H1 (cell line): Measurements from ENCODE around the gene CCDC89. TPM values are rescaled to one million over a fixed set of nuclear protein-coding genes. Genes with fewer than 3 reads are reported as not detected.

ENCODE experiments used
- CTCF ChIA-PET: fragments of 300-600 bp; sonication (Branson Sonifier 250); formaldehyde crosslinking; loops from one replicate; lab custom pipeline; 2021; ENCODE audit not compliant: partially characterized antibody; lab: Charles Lee
- POLR2A ChIA-PET: fragments of 300-600 bp; sonication (Branson Sonifier 250); formaldehyde crosslinking; loops from one replicate; lab custom pipeline; 2021; ENCODE audit warnings: inconsistent platforms; ENCODE audit not compliant: partially characterized antibody; lab: Charles Lee
- DNase-seq, 2 experiments: peaks; one replicate each; pipeline versions ENCODE4 v3.0.0 to v3.0.0-alpha.2; 2010 to 2022; ENCODE audit warnings: low spot score in 2 of 2, low read depth in 1 of 2, mixed read lengths in 1 of 2
- FAIRE-seq: peaks from 2 replicates; lab custom pipeline; 2011; peaks lifted over from hg19 to GRCh38; lab: Jason Lieb, UNC
- H2AFZ ChIP-seq: 2 replicates; pipeline ENCODE4 v1.8.1; 2012; ENCODE audit warnings: low read length, inconsistent platforms
- H2AK5ac ChIP-seq: 2 replicates; pipeline ENCODE4 v1.6.1; 2013; ENCODE audit warnings: low read depth, low read length
- H2BK120ac ChIP-seq: replicated peaks from 2 replicates; pipeline ENCODE3; 2013; ENCODE audit warnings: low read depth, low read length, inconsistent platforms
- H2BK12ac ChIP-seq: 2 replicates; pipeline ENCODE4 v1.6.1; 2013; ENCODE audit warnings: low read depth, low read length
- H2BK15ac ChIP-seq: 2 replicates; pipeline ENCODE4 v1.6.1; 2013; ENCODE audit warnings: low read length
- H2BK20ac ChIP-seq: 2 replicates; pipeline ENCODE4 v1.6.1; 2013; ENCODE audit warnings: low read length
- H2BK5ac ChIP-seq: 2 replicates; pipeline ENCODE4 v1.6.1; 2013; ENCODE audit warnings: low read depth, low read length
- H3K14ac ChIP-seq: 2 replicates; pipeline ENCODE4 v1.6.1; 2013; ENCODE audit warnings: inconsistent platforms; ENCODE audit not compliant: insufficient read length
- H3K18ac ChIP-seq: 2 replicates; pipeline ENCODE4 v1.6.1; 2013; ENCODE audit warnings: low read length; ENCODE audit errors: extremely low read depth
- H3K23ac ChIP-seq: 2 replicates; pipeline ENCODE4 v1.6.1; 2013; ENCODE audit warnings: inconsistent platforms; ENCODE audit not compliant: insufficient read length
- H3K23me2 ChIP-seq: 2 replicates; pipeline ENCODE4 v1.6.1; 2013; ENCODE audit warnings: low read depth, low read length
- H3K27ac ChIP-seq: 2 replicates; pipeline ENCODE4 v1.6.1; 2011; ENCODE audit warnings: low read depth, low read length, inconsistent platforms
- H3K27me3 ChIP-seq, 4 experiments: replicated peaks in 1 of 4; 1 replicate in 1 of 4; 2 replicates in 3 of 4; pipeline versions ENCODE4 v1.6.1 to v1.8.1; 2011 to 2013; ENCODE audit warnings: low read length in 3 of 4, mild to moderate bottlenecking in 3 of 4, inconsistent platforms in 2 of 4, mixed read lengths in 2 of 4, moderate library complexity in 1 of 4; ENCODE audit not compliant: control insufficient read depth in 3 of 4, insufficient read depth in 3 of 4; ENCODE audit errors: extremely low read depth in 1 of 4
- H3K36me3 ChIP-seq, 4 experiments: 2 replicates each; pipeline versions ENCODE4 v1.6.1 to v1.8.1; 2011 to 2013; ENCODE audit warnings: mild to moderate bottlenecking in 4 of 4, low read length in 3 of 4, moderate library complexity in 2 of 4, control low read depth in 1 of 4, inconsistent platforms in 1 of 4; ENCODE audit not compliant: insufficient read depth in 4 of 4, control insufficient read depth in 2 of 4
- H3K4ac ChIP-seq: replicated peaks from 2 replicates; pipeline ENCODE3; 2013; ENCODE audit warnings: low read length, low read depth, mixed read lengths, inconsistent platforms; ENCODE audit not compliant: insufficient read length
- H3K4me1 ChIP-seq, 4 experiments: replicated peaks in 1 of 4; 1 replicate in 1 of 4; 2 replicates in 3 of 4; pipeline versions ENCODE4 v1.6.1 to v1.8.1; 2011 to 2013; ENCODE audit warnings: low read length in 3 of 4, inconsistent platforms in 2 of 4, mixed read lengths in 1 of 4; ENCODE audit not compliant: insufficient read depth in 4 of 4, control insufficient read depth in 3 of 4
- H3K4me2 ChIP-seq, 2 experiments: 2 replicates each; pipeline versions ENCODE4 v1.6.1 to v1.8.1; 2011 to 2013; ENCODE audit warnings: low read depth in 2 of 2, low read length in 2 of 2, control low read depth in 1 of 2, inconsistent platforms in 1 of 2, mild to moderate bottlenecking in 1 of 2; ENCODE audit not compliant: insufficient read depth in 1 of 2
- H3K4me3 ChIP-seq, 4 experiments: fragments of 200-600, 300-600 bp in 1 of 4; sonication (generic), shearing (Covaris generic), sonication (Bioruptor Twin) in 1 of 4; 2 replicates each; pipeline versions ENCODE4 v1.5.1 to v1.8.1; 2011 to 2016; ENCODE audit warnings: low read length in 4 of 4, low read depth in 3 of 4, control low read depth in 2 of 4, inconsistent platforms in 2 of 4, mild to moderate bottlenecking in 2 of 4, mixed read lengths in 1 of 4, moderate library complexity in 1 of 4; ENCODE audit not compliant: insufficient read depth in 2 of 4; ENCODE audit errors: extremely low read depth in 1 of 4
- H3K56ac ChIP-seq: replicated peaks from 2 replicates; pipeline ENCODE3; 2013; ENCODE audit warnings: low read depth, mild to moderate bottlenecking, mixed read lengths, low read length, inconsistent platforms; ENCODE audit not compliant: insufficient read length
- H3K79me1 ChIP-seq: 2 replicates; pipeline ENCODE4 v1.6.1; 2013; ENCODE audit warnings: low read depth, low read length, control low read depth
- H3K79me2 ChIP-seq, 2 experiments: 2 replicates each; pipeline versions ENCODE4 v1.6.1 to v1.8.1; 2012 to 2013; ENCODE audit warnings: low read length in 2 of 2, mild to moderate bottlenecking in 2 of 2, inconsistent platforms in 1 of 2; ENCODE audit not compliant: insufficient read depth in 2 of 2, control insufficient read depth in 1 of 2
- H3K9ac ChIP-seq, 4 experiments: replicated peaks in 1 of 4; 1 replicate in 1 of 4; 2 replicates in 3 of 4; pipeline versions ENCODE4 v1.6.1 to v1.8.1; 2011 to 2013; ENCODE audit warnings: low read depth in 3 of 4, low read length in 3 of 4, control low read depth in 2 of 4, mild to moderate bottlenecking in 2 of 4, moderate library complexity in 2 of 4, inconsistent platforms in 1 of 4; ENCODE audit errors: extremely low read depth in 1 of 4
- H3K9me3 ChIP-seq, 2 experiments: 2 replicates each; pipeline versions ENCODE4 v1.6.1 to v1.8.1; 2012 to 2013; ENCODE audit warnings: mild to moderate bottlenecking in 2 of 2, moderate library complexity in 2 of 2, control low read depth in 1 of 2, inconsistent platforms in 1 of 2, low read depth in 1 of 2, low read length in 1 of 2, mixed read lengths in 1 of 2; ENCODE audit not compliant: insufficient read depth in 2 of 2
- H4K20me1 ChIP-seq, 2 experiments: replicated peaks in 1 of 2; 2 replicates each; pipeline versions ENCODE3 to v1.8.1; 2011 to 2013; ENCODE audit warnings: inconsistent platforms in 2 of 2, low read length in 2 of 2, mild to moderate bottlenecking in 1 of 2; ENCODE audit not compliant: insufficient read depth in 2 of 2, control insufficient read depth in 1 of 2
- H4K5ac ChIP-seq: 2 replicates; pipeline ENCODE4 v1.6.1; 2013; ENCODE audit warnings: low read length, low read depth, mixed read lengths, inconsistent platforms; ENCODE audit not compliant: insufficient read length
- H4K8ac ChIP-seq: 2 replicates; pipeline ENCODE4 v1.8.0; 2013; ENCODE audit warnings: mild to moderate bottlenecking, moderate library complexity, low read length, inconsistent platforms; ENCODE audit not compliant: insufficient read depth; ENCODE audit errors: extremely low read depth
- H4K91ac ChIP-seq: replicated peaks from 2 replicates; pipeline ENCODE3; 2013; ENCODE audit warnings: low read length, mixed read lengths, inconsistent platforms; ENCODE audit not compliant: insufficient read length
- EGR1 ChIP-seq: IDR thresholded peaks from 2 replicates; pipeline ENCODE4 v1.6.1; 2011; ENCODE audit warnings: low read depth, low read length, borderline replicate concordance
- NANOG ChIP-seq: IDR thresholded peaks from 2 replicates; pipeline ENCODE4 v1.6.1; 2011; ENCODE audit warnings: low read length, low read depth, mild to moderate bottlenecking, inconsistent platforms; ENCODE audit not compliant: insufficient read depth, poor library complexity, severe bottlenecking
- SIN3A ChIP-seq, 2 experiments: IDR thresholded peaks in 1 of 2; conservative IDR thresholded peaks in 1 of 2; 2 replicates each; pipeline ENCODE4 v1.6.1; 2011 to 2012; ENCODE audit warnings: low read length in 2 of 2, improper control_type of control experiment in 1 of 2, low read depth in 1 of 2, mild to moderate bottlenecking in 1 of 2
- TAF7 ChIP-seq: optimal IDR thresholded peaks from 2 replicates; pipeline ENCODE3; 2011; ENCODE audit warnings: low read depth, mild to moderate bottlenecking, inconsistent platforms, low read length, moderate library complexity, borderline replicate concordance
- TBP ChIP-seq: IDR thresholded peaks from 2 replicates; pipeline ENCODE4 v1.6.1; 2011; ENCODE audit warnings: low read depth, low read length, improper control_type of control experiment
- TCF12 ChIP-seq: IDR thresholded peaks from 2 replicates; pipeline ENCODE4 v1.6.1; 2011; ENCODE audit warnings: low read depth, mild to moderate bottlenecking, low read length
- WGBS, 2 experiments: shearing (Covaris generic) in 1 of 2; methylation state at CpG; one replicate each; pipeline versions ENCODE4 v1.1.6 to v1.1.7; 2013 to 2015; ENCODE audit warnings: low lambda C conversion rate in 2 of 2, mixed read lengths in 2 of 2, inconsistent platforms in 1 of 2, low coverage in 1 of 2, missing lambda C conversion rate in 1 of 2; ENCODE audit not compliant: insufficient replicate concordance in 2 of 2, insufficient coverage in 1 of 2, insufficient read length in 1 of 2; ENCODE audit errors: extremely low coverage in 1 of 2, missing lambda C conversion rate in 1 of 2; 5-methylcytosine and 5-hydroxymethylcytosine counted together
- polyA plus RNA-seq, 7 experiments: library from polyadenylated mRNA; depleted of rRNA in 3 of 7; stranded (reverse) in 5 of 7; unstranded in 2 of 7; fragments of >200 nt in 5 of 7; fragments of 200-250 nt in 2 of 7; gene quantifications; 1 replicate in 5 of 7; 2 replicates in 1 of 7; 4 replicates in 1 of 7; pipeline versions ENCODE4 v1.2.1 to v1.2.3, GENCODE V29; 2011 to 2013; ENCODE audit warnings: missing spikeins in 2 of 7, mixed read lengths in 2 of 7
- total RNA-seq: library from RNA; stranded (reverse); fragmentation: NEBNext Ultra II Directional; extraction: Animal tissue kit (Norgen Biotek cat#: 25700); gene quantifications from 2 replicates; pipeline ENCODE4 v1.2.1, GENCODE V29; 2021

Gene CCDC89
- total and polyA plus RNA-seq, 2 of the 8 experiments (the other 6 are each of a cell fraction or from before 2014, with no cell fraction given) = not detected

DNA sequence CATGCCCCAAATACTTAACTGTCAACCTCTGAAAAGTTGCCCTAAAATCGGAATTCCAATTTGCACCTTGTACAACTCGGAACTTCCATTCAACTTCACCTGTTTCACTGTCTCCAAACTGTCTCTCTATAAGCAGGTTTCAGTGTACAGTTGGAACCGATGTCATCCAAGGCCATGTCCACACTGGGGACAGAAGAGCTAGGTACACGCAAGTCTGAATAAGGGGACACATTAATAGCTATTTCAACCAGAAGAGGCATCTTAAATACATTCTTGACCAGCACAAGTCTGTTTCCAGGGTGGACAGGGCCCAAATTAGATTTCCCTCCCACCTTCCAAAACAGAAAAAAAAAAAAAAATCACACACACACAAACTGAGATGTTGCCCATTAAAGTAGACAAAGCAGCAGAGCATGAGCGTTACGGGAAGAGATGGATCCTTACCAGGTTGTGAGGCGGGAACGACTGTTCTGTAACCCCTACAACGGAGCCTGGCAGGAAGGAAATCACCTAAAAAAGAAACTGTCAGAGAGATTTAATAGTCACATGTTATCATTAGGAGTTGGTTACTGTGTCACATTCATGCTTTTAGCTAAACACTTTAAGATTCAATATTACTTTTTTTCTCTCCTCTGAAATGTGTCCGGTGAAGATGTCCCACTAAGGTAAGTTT lies 22.8 kb downstream of the CCDC89 start:
- Histone ChIP-seq H3K56ac (no peak overlapping the region), H4K8ac (no peak overlapping the region), H3K79me1 (no peaks in the 10 kb centered on the region), H2AFZ (no peak overlapping the region), H3K27ac (no peak overlapping the region), H3K9ac (peak overlapping the region; percentile 95 to 97 (median 96)), H3K4ac (no peak overlapping the region), H3K18ac (no peak overlapping the region), H3K36me3 (peaks cover 0 to 44% (median 11%) of the 10 kb centered on the region in 4 experiments; a peak in 4 of 8 replicates), H3K9me3 (no peaks in the 10 kb centered on the region), H2AK5ac (no peak overlapping the region), H2BK15ac (no peak overlapping the region), H3K23ac (no peak overlapping the region), H3K27me3 (no peaks in the 10 kb centered on the region), H4K20me1 (peaks cover 15 to 20% of the 10 kb centered on the region in 2 experiments), H2BK12ac (no peak overlapping the region), H4K91ac (no peak overlapping the region), H3K79me2 (peaks cover 21 to 66% of the 10 kb centered on the region in 2 experiments), H3K23me2 (peaks cover 3% of the 10 kb centered on the region; the same call in 1 of the 2 replicates), H2BK120ac (no peak overlapping the region), H3K4me3 (peak overlapping the region; percentile 81 to 98 (median 92)), H2BK5ac (no peak overlapping the region; the same call in 1 of the 2 replicates), H3K4me2 (peak overlapping the region; percentile 74 to 97), H3K4me1 (peaks cover 0 to 3% (median 0%) of the 10 kb centered on the region in 4 experiments; a peak in 3 of 7 replicates), H4K5ac (no peak overlapping the region), H2BK20ac (no peak overlapping the region), H3K14ac (no peak overlapping the region)
- FAIRE-seq (no peak), DNase-seq (no peak)
- TF ChIP-seq SIN3A (conservative IDR thresholded peaks at IDR 0.05 in 1 of 2, IDR thresholded peaks at IDR 0.05 in 1 of 2; ENCODE audit: low read depth in 1 of 2, low read length in 2 of 2) (0 out of 4 replicates have a peak, but pooled peaks of 1 of the 2 experiments have one; percentile 59), TBP (no peak), TAF7 (no peak), TCF12 (no peak), EGR1 (no peak), NANOG (no peak)
- WGBS, 2 experiments = 11% methylated on average over 10 of the region's 10 CpGs; no CpG with 5 or more reads in 1 of the 2 experiments
- CTCF ChIA-PET = interaction anchor here (0.9 to 3.2 kb wide), 6 partner anchors 9 to 192 kb away, joined by 3 to 6 read pairs (median 4); partner anchors contain the start of gene CCDC83
- POLR2A ChIA-PET = interaction anchor here (1.2 to 9.9 kb wide), 5 partner anchors 10 to 192 kb away, joined by 3 to 105 read pairs (median 10); partner anchors contain the start of genes CCDC83, DLG2, TMEM126A and TMEM126B
